Smooth muscle cell of the umbilical artery (primary cell): ENCODE results near the gene FBXO8. TPM values are rescaled to one million over a fixed set of nuclear protein-coding genes. Genes with fewer than 3 reads are reported as not detected.

ENCODE experiments used
- total RNA-seq: library from RNA; depleted of rRNA; stranded (reverse); fragments of >200 nt; gene quantifications from 2 replicates; pipeline ENCODE4 v1.2.3, GENCODE V29; 2014

The FBXO8 gene
- total RNA-seq: 31.7 and 47.2 TPM in 2 replicates

GRCh38 chr4:174283507-174284471, at the start of gene FBXO8, which contains the start of gene CEP44:
FBXO8 (minus strand) TSS chr4:174283667; CDS start chr4:174263092, 20,575 bp downstream.
CEP44 (plus strand) TSS chr4:174283911; CDS start chr4:174299122, 15,211 bp downstream.

Other genes with a start within 250 kb of the FBXO8 start
- gene CEP44, start 244 bp upstream of the FBXO8 start, total RNA-seq: 18.7 and 23.2 TPM in 2 replicates
- 0.30 and 0.51 TPM in 2 replicates for gene HPGD, start 238.8 kb upstream of the FBXO8 start, total RNA-seq